SK-N-SH treated with all-trans-retinoic acid at 6 μM for 48 hours (cell line): ENCODE data around the gene SPECC1L.

Experiments used
- ARNTL ChIP-seq: fragments of 450-650 bp; formaldehyde crosslinking; IDR thresholded peaks from 2 replicates; pipeline ENCODE4 v1.5.0; 2020; ENCODE audit warnings: low read depth, mild to moderate bottlenecking, moderate library complexity, borderline replicate concordance
- OSR1 ChIP-seq: fragments of 250-450 bp; sonication (Bioruptor Pico); IDR thresholded peaks from 2 replicates; pipeline ENCODE4 v1.8.0; 2022; ENCODE audit warnings: moderate library complexity, mild to moderate bottlenecking, inconsistent platforms
- PPARA ChIP-seq: fragments of 250-450 bp; sonication (Bioruptor Pico); IDR thresholded peaks from 2 replicates; pipeline ENCODE4 v1.5.0; 2020; ENCODE audit warnings: mild to moderate bottlenecking, borderline replicate concordance
- RARB ChIP-seq: fragments of 250-450 bp; sonication (Bioruptor Pico); IDR thresholded peaks from 2 replicates; pipeline ENCODE4 v1.8.0; 2021; ENCODE audit warnings: mild to moderate bottlenecking, moderate library complexity
- TCF4 ChIP-seq: fragments of 250-450 bp; sonication (Bioruptor Pico); IDR thresholded peaks from 2 replicates; pipeline ENCODE4 v1.8.0; 2021; ENCODE audit warnings: mild to moderate bottlenecking, moderate library complexity, borderline replicate concordance
- ZFP3 ChIP-seq: fragments of 250-450 bp; sonication (Bioruptor Pico); IDR thresholded peaks from 2 replicates; pipeline ENCODE4 v1.5.0; 2020; ENCODE audit warnings: mild to moderate bottlenecking, moderate library complexity
- ZNF70 ChIP-seq: fragments of 450-650 bp; formaldehyde crosslinking; IDR thresholded peaks from 2 replicates; pipeline ENCODE4 v1.5.0; 2020; ENCODE audit warnings: mild to moderate bottlenecking, moderate library complexity
- TF ChIP-seq, protein P1 (sequence below): fragments of 250-450 bp; sonication (Bioruptor Pico); IDR thresholded peaks from 2 replicates; pipeline ENCODE4 v1.5.1; 2020; ENCODE audit warnings: low read depth, mild to moderate bottlenecking, moderate library complexity
- TF ChIP-seq, protein P2 (sequence below): fragments of 250-450 bp; sonication (Bioruptor Pico); IDR thresholded peaks from 2 replicates; pipeline ENCODE4 v1.8.0; 2020; ENCODE audit warnings: mild to moderate bottlenecking, moderate library complexity, borderline replicate concordance
- TF ChIP-seq, protein P3 (sequence below): fragments of 250-450 bp; sonication (Bioruptor Pico); IDR thresholded peaks from 2 replicates; pipeline ENCODE4 v1.8.0; 2021; ENCODE audit warnings: low read depth, mild to moderate bottlenecking, moderate library complexity, borderline replicate concordance

DNA sequence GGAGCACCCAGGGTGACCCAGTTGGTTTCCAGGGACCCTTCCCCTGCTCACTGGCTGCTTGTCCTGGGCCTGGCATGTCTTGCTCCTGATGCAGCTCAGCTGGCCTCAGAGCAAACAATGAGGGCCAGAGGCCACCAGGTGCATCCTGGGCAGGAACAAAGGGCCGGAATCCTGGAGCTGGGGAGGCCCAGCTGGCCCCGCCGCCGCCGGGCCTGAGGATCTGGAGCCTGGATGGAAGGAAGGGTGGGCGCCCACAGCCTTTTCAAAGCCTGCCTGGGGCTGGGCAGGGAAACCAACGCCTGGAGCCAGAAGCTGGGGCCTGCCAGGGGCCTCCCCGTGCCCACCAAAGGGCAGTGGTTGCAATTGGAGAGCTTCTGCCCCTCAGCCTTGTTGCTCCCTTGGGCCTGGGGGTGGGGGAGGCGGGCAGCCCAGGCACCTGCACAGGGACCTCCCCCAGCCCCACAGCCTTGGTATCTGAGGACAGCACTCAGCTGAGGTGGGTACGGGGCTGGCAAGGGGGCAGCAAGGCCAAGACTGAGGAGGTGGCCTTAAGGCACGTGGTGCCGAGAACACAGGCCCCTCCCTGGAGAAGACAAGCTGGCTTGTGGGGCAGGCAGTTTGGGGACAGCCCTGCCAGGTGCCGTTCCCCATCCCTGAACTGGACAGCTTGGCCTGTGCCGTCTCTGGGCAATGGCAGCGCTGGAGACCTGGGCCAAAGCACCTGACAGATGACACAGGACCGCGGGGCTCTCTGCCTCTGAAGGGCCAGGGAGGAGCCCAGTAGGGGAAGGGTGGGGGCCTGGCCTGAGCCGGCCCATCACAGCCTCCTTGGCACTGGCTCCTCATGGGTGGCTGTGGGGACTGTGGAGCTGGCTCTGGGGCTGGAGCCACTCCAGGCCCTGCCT, 149.7 kb downstream of the SPECC1L start:
- TF ChIP-seq, protein P1, sequence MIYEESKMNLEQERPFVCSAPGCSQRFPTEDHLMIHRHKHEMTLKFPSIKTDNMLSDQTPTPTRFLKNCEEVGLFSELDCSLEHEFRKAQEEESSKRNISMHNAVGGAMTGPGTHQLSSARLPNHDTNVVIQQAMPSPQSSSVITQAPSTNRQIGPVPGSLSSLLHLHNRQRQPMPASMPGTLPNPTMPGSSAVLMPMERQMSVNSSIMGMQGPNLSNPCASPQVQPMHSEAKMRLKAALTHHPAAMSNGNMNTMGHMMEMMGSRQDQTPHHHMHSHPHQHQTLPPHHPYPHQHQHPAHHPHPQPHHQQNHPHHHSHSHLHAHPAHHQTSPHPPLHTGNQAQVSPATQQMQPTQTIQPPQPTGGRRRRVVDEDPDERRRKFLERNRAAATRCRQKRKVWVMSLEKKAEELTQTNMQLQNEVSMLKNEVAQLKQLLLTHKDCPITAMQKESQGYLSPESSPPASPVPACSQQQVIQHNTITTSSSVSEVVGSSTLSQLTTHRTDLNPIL (CRISPR knock-in tag) = no peak
- no peak for TF ChIP-seq OSR1 (CRISPR knock-in tag)
- TF ChIP-seq, protein P2, sequence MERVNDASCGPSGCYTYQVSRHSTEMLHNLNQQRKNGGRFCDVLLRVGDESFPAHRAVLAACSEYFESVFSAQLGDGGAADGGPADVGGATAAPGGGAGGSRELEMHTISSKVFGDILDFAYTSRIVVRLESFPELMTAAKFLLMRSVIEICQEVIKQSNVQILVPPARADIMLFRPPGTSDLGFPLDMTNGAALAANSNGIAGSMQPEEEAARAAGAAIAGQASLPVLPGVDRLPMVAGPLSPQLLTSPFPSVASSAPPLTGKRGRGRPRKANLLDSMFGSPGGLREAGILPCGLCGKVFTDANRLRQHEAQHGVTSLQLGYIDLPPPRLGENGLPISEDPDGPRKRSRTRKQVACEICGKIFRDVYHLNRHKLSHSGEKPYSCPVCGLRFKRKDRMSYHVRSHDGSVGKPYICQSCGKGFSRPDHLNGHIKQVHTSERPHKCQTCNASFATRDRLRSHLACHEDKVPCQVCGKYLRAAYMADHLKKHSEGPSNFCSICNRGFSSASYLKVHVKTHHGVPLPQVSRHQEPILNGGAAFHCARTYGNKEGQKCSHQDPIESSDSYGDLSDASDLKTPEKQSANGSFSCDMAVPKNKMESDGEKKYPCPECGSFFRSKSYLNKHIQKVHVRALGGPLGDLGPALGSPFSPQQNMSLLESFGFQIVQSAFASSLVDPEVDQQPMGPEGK = no peak
- no peak for TF ChIP-seq TCF4
- TF ChIP-seq PPARA = no peak
- no peak for TF ChIP-seq RARB (CRISPR knock-in tag)
- TF ChIP-seq ZFP3 = no peak
- TF ChIP-seq ZNF70 (CRISPR knock-in tag) = no peak
- TF ChIP-seq, protein P3, sequence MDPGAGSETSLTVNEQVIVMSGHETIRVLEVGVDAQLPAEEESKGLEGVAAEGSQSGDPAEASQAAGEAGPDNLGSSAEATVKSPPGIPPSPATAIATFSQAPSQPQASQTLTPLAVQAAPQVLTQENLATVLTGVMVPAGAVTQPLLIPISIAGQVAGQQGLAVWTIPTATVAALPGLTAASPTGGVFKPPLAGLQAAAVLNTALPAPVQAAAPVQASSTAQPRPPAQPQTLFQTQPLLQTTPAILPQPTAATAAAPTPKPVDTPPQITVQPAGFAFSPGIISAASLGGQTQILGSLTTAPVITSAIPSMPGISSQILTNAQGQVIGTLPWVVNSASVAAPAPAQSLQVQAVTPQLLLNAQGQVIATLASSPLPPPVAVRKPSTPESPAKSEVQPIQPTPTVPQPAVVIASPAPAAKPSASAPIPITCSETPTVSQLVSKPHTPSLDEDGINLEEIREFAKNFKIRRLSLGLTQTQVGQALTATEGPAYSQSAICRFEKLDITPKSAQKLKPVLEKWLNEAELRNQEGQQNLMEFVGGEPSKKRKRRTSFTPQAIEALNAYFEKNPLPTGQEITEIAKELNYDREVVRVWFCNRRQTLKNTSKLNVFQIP (CRISPR knock-in tag) = no peak
- no peak for TF ChIP-seq ARNTL
